ENCODE measurements around the gene CCNT1. TPM values are rescaled to one million over a fixed set of nuclear protein-coding genes. Genes with fewer than 3 reads are reported as not detected.

The CCNT1 gene
- 27.3 and 31.4 TPM in 2 replicates for total RNA-seq

GRCh38 chr12:48716493-48717251 lies at the start of gene CCNT1:
CCNT1 (minus strand) TSS chr12:48716707; CDS start chr12:48716675, 32 bp downstream.

GRCh38 chr12:48681710-48682532 lies 34.6 kb downstream of the CCNT1 start, which contains the start of gene KANSL2:
KANSL2 (minus strand) TSS chr12:48682238; CDS start chr12:48681632, 606 bp downstream.

Other genes starting within 250 kb of the CCNT1 start
- gene ANP32D, start 244.1 kb downstream of the CCNT1 start, total RNA-seq = not detected in 2 replicates
- under 0.01 TPM in 1 of 2 replicates, not detected in the other for gene C12orf54, start 234.2 kb downstream of the CCNT1 start, total RNA-seq
- not detected in 2 replicates for gene OR8S1, start 191.1 kb downstream of the CCNT1 start, total RNA-seq
- not detected in 2 replicates for gene LALBA, start 146.7 kb downstream of the CCNT1 start, total RNA-seq
- 60.9 and 63.8 TPM in 2 replicates for gene KANSL2, start 34.5 kb downstream of the CCNT1 start, total RNA-seq
- 48.9 and 76.4 TPM in 2 replicates for gene ADCY6, start 72.4 kb upstream of the CCNT1 start, total RNA-seq
- gene CACNB3, start 101.8 kb upstream of the CCNT1 start, total RNA-seq = 10.1 and 10.7 TPM in 2 replicates
- 76.7 and 104 TPM in 2 replicates for gene DDX23, start 135.5 kb upstream of the CCNT1 start, total RNA-seq
- 0.19 and 0.28 TPM in 2 replicates for gene RND1, start 149.2 kb upstream of the CCNT1 start, total RNA-seq
- gene FKBP11, start 208.8 kb upstream of the CCNT1 start, total RNA-seq = 26.8 and 38.9 TPM in 2 replicates
- gene ARF3, start 240.8 kb upstream of the CCNT1 start, total RNA-seq = 28.2 and 48.5 TPM in 2 replicates